ENCODE measurements around the gene ZDHHC14.

DNA sequence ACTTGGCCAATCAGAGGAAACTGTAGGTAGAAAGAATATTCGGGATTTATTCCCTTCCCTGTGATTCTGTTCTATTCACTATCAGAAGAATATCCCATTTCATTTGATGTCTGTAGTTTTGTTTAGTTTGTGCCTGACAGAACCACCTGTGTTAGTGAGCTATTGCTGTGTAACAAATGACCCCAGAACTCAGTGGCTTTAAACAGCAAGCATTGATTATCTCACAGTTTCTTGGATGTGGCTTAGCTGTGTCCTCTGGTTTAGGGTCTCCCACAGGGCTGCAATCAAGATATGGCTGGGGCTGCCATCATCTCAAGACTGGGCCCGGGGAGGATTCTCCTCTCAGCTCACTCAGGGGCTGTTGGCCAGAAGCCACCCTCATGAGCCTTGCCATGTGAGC, 143.7 kb downstream of the ZDHHC14 start:
- TF ChIP-seq, protein P1, sequence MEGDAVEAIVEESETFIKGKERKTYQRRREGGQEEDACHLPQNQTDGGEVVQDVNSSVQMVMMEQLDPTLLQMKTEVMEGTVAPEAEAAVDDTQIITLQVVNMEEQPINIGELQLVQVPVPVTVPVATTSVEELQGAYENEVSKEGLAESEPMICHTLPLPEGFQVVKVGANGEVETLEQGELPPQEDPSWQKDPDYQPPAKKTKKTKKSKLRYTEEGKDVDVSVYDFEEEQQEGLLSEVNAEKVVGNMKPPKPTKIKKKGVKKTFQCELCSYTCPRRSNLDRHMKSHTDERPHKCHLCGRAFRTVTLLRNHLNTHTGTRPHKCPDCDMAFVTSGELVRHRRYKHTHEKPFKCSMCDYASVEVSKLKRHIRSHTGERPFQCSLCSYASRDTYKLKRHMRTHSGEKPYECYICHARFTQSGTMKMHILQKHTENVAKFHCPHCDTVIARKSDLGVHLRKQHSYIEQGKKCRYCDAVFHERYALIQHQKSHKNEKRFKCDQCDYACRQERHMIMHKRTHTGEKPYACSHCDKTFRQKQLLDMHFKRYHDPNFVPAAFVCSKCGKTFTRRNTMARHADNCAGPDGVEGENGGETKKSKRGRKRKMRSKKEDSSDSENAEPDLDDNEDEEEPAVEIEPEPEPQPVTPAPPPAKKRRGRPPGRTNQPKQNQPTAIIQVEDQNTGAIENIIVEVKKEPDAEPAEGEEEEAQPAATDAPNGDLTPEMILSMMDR (IDR thresholded peaks at IDR 0.05; ENCODE audit: insufficient read depth, low read length), result no peak
- TF ChIP-seq, protein P2, sequence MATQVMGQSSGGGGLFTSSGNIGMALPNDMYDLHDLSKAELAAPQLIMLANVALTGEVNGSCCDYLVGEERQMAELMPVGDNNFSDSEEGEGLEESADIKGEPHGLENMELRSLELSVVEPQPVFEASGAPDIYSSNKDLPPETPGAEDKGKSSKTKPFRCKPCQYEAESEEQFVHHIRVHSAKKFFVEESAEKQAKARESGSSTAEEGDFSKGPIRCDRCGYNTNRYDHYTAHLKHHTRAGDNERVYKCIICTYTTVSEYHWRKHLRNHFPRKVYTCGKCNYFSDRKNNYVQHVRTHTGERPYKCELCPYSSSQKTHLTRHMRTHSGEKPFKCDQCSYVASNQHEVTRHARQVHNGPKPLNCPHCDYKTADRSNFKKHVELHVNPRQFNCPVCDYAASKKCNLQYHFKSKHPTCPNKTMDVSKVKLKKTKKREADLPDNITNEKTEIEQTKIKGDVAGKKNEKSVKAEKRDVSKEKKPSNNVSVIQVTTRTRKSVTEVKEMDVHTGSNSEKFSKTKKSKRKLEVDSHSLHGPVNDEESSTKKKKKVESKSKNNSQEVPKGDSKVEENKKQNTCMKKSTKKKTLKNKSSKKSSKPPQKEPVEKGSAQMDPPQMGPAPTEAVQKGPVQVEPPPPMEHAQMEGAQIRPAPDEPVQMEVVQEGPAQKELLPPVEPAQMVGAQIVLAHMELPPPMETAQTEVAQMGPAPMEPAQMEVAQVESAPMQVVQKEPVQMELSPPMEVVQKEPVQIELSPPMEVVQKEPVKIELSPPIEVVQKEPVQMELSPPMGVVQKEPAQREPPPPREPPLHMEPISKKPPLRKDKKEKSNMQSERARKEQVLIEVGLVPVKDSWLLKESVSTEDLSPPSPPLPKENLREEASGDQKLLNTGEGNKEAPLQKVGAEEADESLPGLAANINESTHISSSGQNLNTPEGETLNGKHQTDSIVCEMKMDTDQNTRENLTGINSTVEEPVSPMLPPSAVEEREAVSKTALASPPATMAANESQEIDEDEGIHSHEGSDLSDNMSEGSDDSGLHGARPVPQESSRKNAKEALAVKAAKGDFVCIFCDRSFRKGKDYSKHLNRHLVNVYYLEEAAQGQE (IDR thresholded peaks at IDR 0.05; ENCODE audit: insufficient replicate concordance, low read depth), result no peak
